Prostate gland (tissue), 2 donors: ENCODE data around the gene AFAP1.

Experiments
- POLR2A ChIP-seq: fragments of 450-650 bp; IDR thresholded peaks from one replicate; pipeline ENCODE4 v1.6.1; 2016; ENCODE audit warnings: antibody characterized with exemption, mild to moderate bottlenecking
- POLR2AphosphoS5 ChIP-seq: sonication (generic); formaldehyde crosslinking; IDR thresholded peaks from one replicate; pipeline ENCODE4 v1.6.1; 2017; ENCODE audit warnings: antibody characterized with exemption
- TF ChIP-seq, protein P1 (sequence below), 4 experiments: fragments of 200-600 bp in 2 of 4; fragments of 450-650 bp in 2 of 4; sonication (generic) in 2 of 4; IDR thresholded peaks; 1 replicate in 3 of 4; 2 replicates in 1 of 4; pipeline ENCODE4 v1.5.1; 2016 to 2019; ENCODE audit warnings: antibody characterized with exemption in 4 of 4, mild to moderate bottlenecking in 2 of 4, moderate library complexity in 2 of 4

DNA sequence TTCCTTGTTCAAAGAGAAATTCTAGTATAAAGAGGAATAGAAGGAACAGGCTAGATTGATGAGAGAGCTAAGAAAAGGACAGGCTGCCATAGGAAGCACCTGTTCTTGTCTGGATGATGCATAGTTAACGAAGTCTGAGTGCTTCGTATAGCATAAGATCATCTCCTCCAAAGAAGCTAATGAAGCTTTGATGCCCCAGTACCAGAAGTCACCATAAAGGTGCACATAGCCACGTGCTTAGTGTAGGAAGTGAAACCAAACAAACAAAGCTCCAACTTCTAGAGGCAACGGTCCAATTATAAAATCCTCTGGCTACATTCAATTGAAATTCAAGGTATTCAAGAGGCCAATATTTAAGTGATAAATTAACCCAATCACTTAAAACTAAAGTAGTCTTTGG is 31.0 kb downstream of the AFAP1 start:
- TF ChIP-seq POLR2AphosphoS5 (no peak), POLR2A (no peak)
- TF ChIP-seq, protein P1, sequence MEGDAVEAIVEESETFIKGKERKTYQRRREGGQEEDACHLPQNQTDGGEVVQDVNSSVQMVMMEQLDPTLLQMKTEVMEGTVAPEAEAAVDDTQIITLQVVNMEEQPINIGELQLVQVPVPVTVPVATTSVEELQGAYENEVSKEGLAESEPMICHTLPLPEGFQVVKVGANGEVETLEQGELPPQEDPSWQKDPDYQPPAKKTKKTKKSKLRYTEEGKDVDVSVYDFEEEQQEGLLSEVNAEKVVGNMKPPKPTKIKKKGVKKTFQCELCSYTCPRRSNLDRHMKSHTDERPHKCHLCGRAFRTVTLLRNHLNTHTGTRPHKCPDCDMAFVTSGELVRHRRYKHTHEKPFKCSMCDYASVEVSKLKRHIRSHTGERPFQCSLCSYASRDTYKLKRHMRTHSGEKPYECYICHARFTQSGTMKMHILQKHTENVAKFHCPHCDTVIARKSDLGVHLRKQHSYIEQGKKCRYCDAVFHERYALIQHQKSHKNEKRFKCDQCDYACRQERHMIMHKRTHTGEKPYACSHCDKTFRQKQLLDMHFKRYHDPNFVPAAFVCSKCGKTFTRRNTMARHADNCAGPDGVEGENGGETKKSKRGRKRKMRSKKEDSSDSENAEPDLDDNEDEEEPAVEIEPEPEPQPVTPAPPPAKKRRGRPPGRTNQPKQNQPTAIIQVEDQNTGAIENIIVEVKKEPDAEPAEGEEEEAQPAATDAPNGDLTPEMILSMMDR (IDR thresholded peaks at IDR 0.05): no peak
